CD4-positive, alpha-beta T cell (primary cell): Measurements from ENCODE around the gene CD1D. TPM values are rescaled to one million over a fixed set of nuclear protein-coding genes. Genes with fewer than 3 reads are reported as not detected.
A peak's percentile ranks its signal among the peaks of the same experiment; 100 is the strongest.

Experiments used
- ATAC-seq: fragments of 200-7000 bp; cut with Tn5 transposase; one replicate; pipeline ENCODE4 v1.10.0; 2022; ENCODE audit warnings: mild to moderate bottlenecking; ENCODE audit not compliant: poor library complexity
- CTCF ChIA-PET: fragments of 350-600 bp; sonication (Branson Sonifier 250); formaldehyde crosslinking; loops from one replicate; lab custom pipeline; 2021; ENCODE audit warnings: antibody characterized with exemption, inconsistent platforms; lab: Charles Lee
- POLR2A ChIA-PET: fragments of 350-600 bp; sonication (Branson Sonifier 250); formaldehyde crosslinking; loops from one replicate; lab custom pipeline; 2021; ENCODE audit warnings: antibody characterized with exemption, inconsistent platforms; lab: Charles Lee
- DNase-seq, 14 experiments: peaks; one replicate each; pipeline ENCODE4 v3.0.0-alpha.2; 2013 to 2020; ENCODE audit warnings: mixed read lengths in 2 of 14
- H3K27ac ChIP-seq, 2 donors: one replicate each; pipeline versions ENCODE4 v1.5.1 to v1.7.0; 2013; ENCODE audit warnings: low read length in 2 of 2, low read depth in 1 of 2, mild to moderate bottlenecking in 1 of 2
- H3K27me3 ChIP-seq, 2 experiments: 1 replicate in 1 of 2; 2 replicates in 1 of 2; pipeline versions ENCODE4 v1.6.1 to v1.7.0; 2013; ENCODE audit warnings: low read length in 2 of 2, control low read depth in 1 of 2, mild to moderate bottlenecking in 1 of 2, moderate library complexity in 1 of 2; ENCODE audit not compliant: insufficient read depth in 2 of 2, control insufficient read depth in 1 of 2
- H3K36me3 ChIP-seq: one replicate; pipeline ENCODE4 v1.6.1; 2013; ENCODE audit warnings: low read length, control low read depth; ENCODE audit not compliant: insufficient read depth
- H3K4me1 ChIP-seq: one replicate; pipeline ENCODE4 v1.6.1; 2013; ENCODE audit warnings: low read length, control low read depth; ENCODE audit not compliant: insufficient read depth
- H3K4me3 ChIP-seq: one replicate; pipeline ENCODE4 v1.5.1; 2013; ENCODE audit warnings: mild to moderate bottlenecking, low read length, moderate library complexity
- H3K9me3 ChIP-seq, 2 experiments: 1 replicate in 1 of 2; 2 replicates in 1 of 2; pipeline versions ENCODE4 v1.6.1 to v1.7.0; 2013; ENCODE audit warnings: low read length in 2 of 2, mild to moderate bottlenecking in 2 of 2, control low read depth in 1 of 2, moderate library complexity in 1 of 2; ENCODE audit not compliant: control insufficient read depth in 1 of 2, insufficient read depth in 1 of 2
- H3K27ac Mint-ChIP-seq: one replicate; pipeline ENCODE4 v1.8.0; 2020; ENCODE audit warnings: mixed read lengths
- H3K27me3 Mint-ChIP-seq: one replicate; pipeline ENCODE4 v1.8.0; 2021; ENCODE audit warnings: mixed read lengths
- H3K36me3 Mint-ChIP-seq: one replicate; pipeline ENCODE4 v1.8.0; 2021; ENCODE audit warnings: low read depth, mixed read lengths
- H3K4me1 Mint-ChIP-seq: one replicate; pipeline ENCODE4 v1.8.0; 2021; ENCODE audit warnings: low read depth, mixed read lengths
- H3K4me3 Mint-ChIP-seq: one replicate; pipeline ENCODE4 v1.8.0; 2020; ENCODE audit warnings: mild to moderate bottlenecking, mixed read lengths
- H3K9me3 Mint-ChIP-seq: one replicate; pipeline ENCODE4 v1.8.0; 2020; ENCODE audit warnings: mixed read lengths
- CTCF ChIP-seq: fragments of 200-600 bp; IDR thresholded peaks from one replicate; pipeline ENCODE4 v1.8.0; 2022; ENCODE audit warnings: antibody characterized with exemption, mild to moderate bottlenecking
- intact Hi-C, 2 experiments: fragments of 100-400 bp; cut with DNase I in 1 of 2; cut with micrococcal nuclease in 1 of 2; formaldehyde crosslinking; loops; one replicate each; pipeline versions ENCODE4 v1.15.1 to v1.9.0; 2023 to 2025; cut with DNase I, micrococcal nuclease
- polyA plus RNA-seq, 2 donors: library from polyadenylated mRNA; unstranded; fragments of 120-200 nt; gene quantifications; one replicate each; pipeline ENCODE4 v1.2.1, GENCODE V29; 2013
- total RNA-seq, 174 experiments: library from RNA in 2 of 174; stranded (reverse) in 2 of 174; gene quantifications; one replicate each; pipeline ENCODE4 v1.2.3 and lab custom pipeline; 2021 to 2026

The CD1D gene
- total RNA-seq (under 1 TPM; 0.11 to 0.14 TPM), total RNA-seq (lab: John Stamatoyannopoulos, UW) (0 to 4.2 (median 0.04) reads per million in 172 experiments)
- 7.9 TPM for polyA plus RNA-seq (2013, experiment 1 of 2)
- polyA plus RNA-seq (2013, experiment 2 of 2): 3.9 TPM

GRCh38 chr1:158180741-158181576 lies at the start of gene CD1D:
CD1D (plus strand) TSS chr1:158180895; CDS start chr1:158181102, 207 bp downstream.
- H3K36me3 ChIP-seq: no peaks in the 10 kb centered on the region
- ChIA-PET POLR2A (no interaction called here), CTCF (no interaction called here)
- DNase-seq (peak in 2 of 14 experiments; percentile 19 to 20), ATAC-seq (no peak)
- Mint-ChIP-seq H3K4me1 (peaks cover 21% of the 10 kb centered on the region), H3K9me3 (no peaks in the 10 kb centered on the region), H3K36me3 (no peaks in the 10 kb centered on the region), H3K27ac (no peak within 1 kb of the TSS), H3K27me3 (peaks cover 74% of the 10 kb centered on the region), H3K4me3 (peak within 1 kb of the TSS; percentile 69)
- no peak for TF ChIP-seq CTCF
- H3K4me1 ChIP-seq: peaks cover 10% of the 10 kb centered on the region
- H3K4me3 ChIP-seq: peak within 1 kb of the TSS; percentile 47
- peaks cover 0 to 8% of the 10 kb centered on the region in 2 experiments for H3K9me3 ChIP-seq
- intact Hi-C loops: no loop called here
- H3K27me3 ChIP-seq: peaks cover 44 to 50% of the 10 kb centered on the region in 2 experiments
- H3K27ac ChIP-seq: no peak within 1 kb of the TSS

- intact Hi-C loops: no loop called here
- H3K4me1 ChIP-seq: no peaks in the 10 kb centered on the region
- Mint-ChIP-seq H3K9me3 (no peaks in the 10 kb centered on the region), H3K36me3 (no peaks in the 10 kb centered on the region), H3K27me3 (peaks cover 5% of the 10 kb centered on the region), H3K4me1 (no peaks in the 10 kb centered on the region), H3K27ac (no peak overlapping the region), H3K4me3 (no peak overlapping the region)
- TF ChIP-seq CTCF: no peak
- POLR2A ChIA-PET: no interaction called here
- no peak overlapping the region for H3K4me3 ChIP-seq
- no peak for ATAC-seq
- H3K27me3 ChIP-seq: peaks cover 3 to 4% of the 10 kb centered on the region in 2 experiments
- CTCF ChIA-PET: no interaction called here
- H3K9me3 ChIP-seq: no peaks in the 10 kb centered on the region
- H3K36me3 ChIP-seq: no peaks in the 10 kb centered on the region
- no peak overlapping the region for H3K27ac ChIP-seq
- no peak for DNase-seq
Measured at GRCh38 chr1:158131217-158131616, 49.5 kb upstream of the CD1D start.

- TF ChIP-seq CTCF: no peak
- ChIA-PET POLR2A (no interaction called here), CTCF (no interaction called here)
- Mint-ChIP-seq H3K9me3 (no peaks in the 10 kb centered on the region), H3K4me1 (no peaks in the 10 kb centered on the region), H3K27ac (no peak overlapping the region), H3K4me3 (no peak overlapping the region), H3K27me3 (no peaks in the 10 kb centered on the region), H3K36me3 (no peaks in the 10 kb centered on the region)
- H3K4me1 ChIP-seq: no peaks in the 10 kb centered on the region
- no peak for ATAC-seq
- H3K4me3 ChIP-seq: no peak overlapping the region
- intact Hi-C loops: no loop called here
- no peak overlapping the region for H3K27ac ChIP-seq
- no peaks in the 10 kb centered on the region for H3K9me3 ChIP-seq
- DNase-seq: no peak
- no peaks in the 10 kb centered on the region for H3K27me3 ChIP-seq
- H3K36me3 ChIP-seq: no peaks in the 10 kb centered on the region
Measured at GRCh38 chr1:158140764-158141192, 39.9 kb upstream of the CD1D start.
